IPS-18a (cell line): ENCODE data around the gene ZNF768.
"Not testable (repeated sequence)": the region's sequence is repeated elsewhere in the genome, so short reads cannot be mapped to it uniquely, and the experiment has no call there.

ENCODE experiments used
- H3K27ac ChIP-seq: one replicate; pipeline ENCODE4 v1.5.1; 2013; ENCODE audit warnings: low read length
- H3K27me3 ChIP-seq: one replicate; pipeline ENCODE4 v1.6.1; 2013; ENCODE audit warnings: mild to moderate bottlenecking, low read length; ENCODE audit not compliant: control insufficient read depth, insufficient read depth
- H3K36me3 ChIP-seq: one replicate; pipeline ENCODE4 v1.6.1; 2013; ENCODE audit warnings: low read depth, low read length; ENCODE audit not compliant: control insufficient read depth
- H3K4me1 ChIP-seq: one replicate; pipeline ENCODE4 v1.6.1; 2013; ENCODE audit warnings: low read depth, low read length; ENCODE audit not compliant: control insufficient read depth
- H3K4me3 ChIP-seq: one replicate; pipeline ENCODE4 v1.5.1; 2013; ENCODE audit warnings: low read length
- H3K9ac ChIP-seq: one replicate; pipeline ENCODE4 v1.6.1; 2013; ENCODE audit warnings: mild to moderate bottlenecking, low read length, moderate library complexity
- H3K9me3 ChIP-seq: one replicate; pipeline ENCODE4 v1.6.1; 2013; ENCODE audit warnings: low read depth, low read length; ENCODE audit not compliant: control insufficient read depth

Gene ZNF768

DNA sequence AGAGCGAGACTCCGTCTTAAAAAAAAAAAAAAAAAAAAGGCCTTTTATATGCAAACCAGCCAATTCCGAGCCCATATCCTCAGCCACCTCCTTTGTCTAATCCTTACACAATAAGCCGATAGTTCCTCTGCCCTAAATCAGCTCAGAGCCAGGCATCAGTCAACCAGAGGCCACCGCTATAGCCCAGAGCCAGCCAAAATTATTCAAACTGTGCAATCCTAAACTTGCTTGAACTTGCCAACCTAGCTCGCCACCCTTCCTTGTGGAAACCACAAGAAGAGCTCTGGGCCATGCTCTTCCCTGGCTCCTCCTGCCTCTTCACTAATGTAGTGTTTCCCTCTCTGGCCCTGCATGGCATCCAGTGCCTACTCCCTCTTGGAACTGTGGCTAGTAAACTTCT is 36.2 kb downstream of the ZNF768 start:
- no peaks in the 10 kb centered on the region for H3K9me3 ChIP-seq
- no peaks in the 10 kb centered on the region for H3K36me3 ChIP-seq
- no peak overlapping the region for H3K27ac ChIP-seq
- no peak overlapping the region for H3K9ac ChIP-seq
- H3K27me3 ChIP-seq: no peaks in the 10 kb centered on the region
- no peaks in the 10 kb centered on the region for H3K4me1 ChIP-seq
- H3K4me3 ChIP-seq: no peak overlapping the region

DNA sequence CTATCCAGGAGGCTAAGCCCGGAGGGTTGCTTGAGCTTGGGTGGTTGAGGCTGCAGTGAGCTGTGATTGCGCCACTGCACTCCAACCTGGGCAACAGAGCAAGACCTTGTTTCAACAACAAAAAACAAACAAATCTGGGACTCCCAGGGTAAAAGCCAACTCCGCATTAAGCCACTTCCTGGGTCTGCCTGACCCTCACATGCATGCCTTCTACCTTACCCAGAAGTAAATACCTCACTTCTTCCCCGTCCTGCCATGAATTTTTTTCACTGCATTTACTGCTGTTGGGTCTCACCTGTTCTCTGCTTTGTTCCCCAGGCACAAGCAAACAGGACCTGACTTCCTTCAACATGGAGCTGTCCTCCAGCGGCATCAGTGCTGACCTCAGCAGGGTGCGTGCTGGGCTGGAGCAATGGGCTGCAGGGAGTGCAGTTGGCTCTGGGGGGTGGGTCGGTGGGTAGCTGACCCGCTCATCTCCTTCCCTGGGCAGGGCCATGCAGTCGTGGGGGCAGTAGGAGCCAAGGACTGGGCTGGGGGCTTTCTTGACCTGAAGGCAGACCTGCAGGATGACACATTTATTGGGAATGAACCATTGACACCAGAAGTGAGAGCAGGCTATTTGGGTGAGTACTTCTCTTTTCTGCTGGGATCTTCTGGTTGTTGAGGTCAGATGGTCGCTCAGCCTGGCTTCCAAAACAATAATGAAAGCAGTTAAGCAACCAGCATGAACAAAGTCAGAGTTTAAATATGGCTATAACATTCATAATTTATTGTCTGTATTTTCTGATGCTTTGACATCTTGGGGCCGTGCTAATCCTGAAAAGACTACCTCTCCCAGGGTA is 37.4 kb downstream of the ZNF768 start:
- H3K4me3 ChIP-seq: no peak overlapping the region
- no peak overlapping the region for H3K9ac ChIP-seq
- no peaks in the 10 kb centered on the region for H3K9me3 ChIP-seq
- no peak overlapping the region for H3K27ac ChIP-seq
- no peaks in the 10 kb centered on the region for H3K27me3 ChIP-seq
- H3K4me1 ChIP-seq: no peaks in the 10 kb centered on the region
- no peaks in the 10 kb centered on the region for H3K36me3 ChIP-seq

DNA sequence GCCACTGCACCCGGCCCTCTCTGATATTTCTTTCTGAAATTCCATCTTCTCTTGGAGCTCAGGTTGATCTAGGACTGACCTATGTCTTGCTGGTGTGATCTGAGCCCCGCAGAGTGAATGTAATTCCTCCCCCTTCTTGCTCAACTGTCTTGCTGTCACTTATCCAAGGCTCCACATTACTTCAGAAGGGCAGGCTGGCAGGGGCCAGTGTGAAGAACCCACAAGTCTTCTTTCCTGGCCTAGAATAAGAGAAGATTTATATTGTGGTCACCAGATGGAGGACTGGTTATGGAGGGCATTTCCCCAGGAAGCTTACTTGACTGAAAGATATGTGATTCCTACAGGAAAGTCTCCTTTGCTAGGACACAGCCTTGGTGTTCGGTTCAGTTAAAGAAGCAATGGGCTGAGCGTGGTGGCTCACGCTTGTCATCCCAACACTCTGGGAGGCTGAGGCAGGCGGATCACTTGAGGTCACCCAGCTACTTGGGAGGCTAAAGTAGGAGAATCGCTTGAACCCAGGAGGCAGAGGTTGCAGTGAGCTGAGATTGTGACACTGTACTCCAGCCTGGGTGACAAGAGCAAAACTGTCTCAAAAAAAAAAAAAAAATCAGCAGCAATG is 40.4 kb downstream of the ZNF768 start:
- H3K4me3 ChIP-seq: no peak overlapping the region
- no peak overlapping the region for H3K9ac ChIP-seq
- no peaks in the 10 kb centered on the region for H3K9me3 ChIP-seq
- no peaks in the 10 kb centered on the region for H3K27me3 ChIP-seq
- H3K4me1 ChIP-seq: no peaks in the 10 kb centered on the region
- no peaks in the 10 kb centered on the region for H3K36me3 ChIP-seq
- H3K27ac ChIP-seq: no peak overlapping the region

DNA sequence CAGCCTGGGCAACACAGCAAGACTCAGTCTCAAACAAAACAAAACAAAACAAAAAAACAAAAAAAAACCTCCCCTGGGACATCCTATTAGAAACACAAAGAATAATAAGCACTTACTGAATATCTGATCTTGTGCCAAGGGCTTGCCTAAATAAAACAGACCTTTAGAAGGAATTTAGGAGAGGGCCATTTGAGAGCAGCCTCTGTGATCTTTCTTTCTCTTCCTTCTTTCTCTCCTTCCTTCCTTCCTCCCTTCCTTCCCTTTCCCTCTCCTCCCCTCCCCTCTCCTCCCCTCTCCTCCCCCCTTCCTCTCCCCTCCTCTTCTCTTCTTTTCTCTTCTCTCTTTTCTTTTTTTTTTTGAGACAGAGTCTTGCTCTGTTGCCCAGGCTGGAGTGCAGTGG is 41.5 kb downstream of the ZNF768 start:
- Histone ChIP-seq H3K27ac (no peak overlapping the region), H3K9me3 (no peaks in the 10 kb centered on the region), H3K9ac (no peak overlapping the region), H3K36me3 (no peaks in the 10 kb centered on the region), H3K27me3 (no peaks in the 10 kb centered on the region), H3K4me1 (no peaks in the 10 kb centered on the region), H3K4me3 (no peak overlapping the region)

DNA sequence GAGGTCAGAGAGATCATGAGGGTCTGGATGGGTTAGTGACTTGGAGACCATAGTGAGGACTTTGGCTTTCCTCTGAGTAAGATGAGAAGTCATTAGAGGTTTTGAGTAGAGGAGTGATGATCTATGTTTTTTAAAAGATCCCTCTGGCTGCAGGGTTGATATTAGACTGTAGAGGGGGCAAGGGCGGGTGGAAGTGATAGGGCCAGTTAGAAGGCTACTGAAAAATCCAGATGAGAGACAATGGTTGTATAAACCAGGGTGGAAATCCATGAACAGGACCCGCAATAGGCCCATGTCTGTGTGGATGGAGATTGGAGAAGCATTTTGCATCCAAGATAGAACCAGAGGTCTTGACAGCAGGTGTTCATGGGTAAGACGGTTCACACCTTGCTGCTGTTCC is 44.0 kb downstream of the ZNF768 start:
- no peak overlapping the region for H3K27ac ChIP-seq

DNA sequence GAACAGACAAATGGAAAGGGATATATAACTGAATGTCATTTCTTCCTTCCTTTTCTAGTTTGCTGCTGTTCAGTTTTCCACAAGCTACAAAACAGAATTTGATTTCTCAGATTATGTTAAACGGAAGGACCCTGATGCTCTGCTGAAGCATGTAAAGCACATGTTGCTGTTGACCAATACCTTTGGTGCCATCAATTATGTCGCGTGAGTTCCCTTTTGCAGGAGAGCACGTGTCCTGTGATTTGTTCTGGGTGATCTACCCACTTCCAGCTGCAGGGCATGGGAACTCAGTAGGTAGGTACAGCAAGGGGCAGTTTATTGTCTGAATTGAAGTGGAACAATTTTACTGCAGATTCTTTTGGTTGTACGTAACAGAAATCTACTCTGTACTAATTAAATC is 45.0 kb downstream of the ZNF768 start:
- H3K4me1 ChIP-seq: no peaks in the 10 kb centered on the region
- H3K9ac ChIP-seq: no peak overlapping the region
- H3K36me3 ChIP-seq: no peaks in the 10 kb centered on the region
- no peak overlapping the region for H3K4me3 ChIP-seq
- H3K27ac ChIP-seq: no peak overlapping the region
- no peaks in the 10 kb centered on the region for H3K9me3 ChIP-seq
- H3K27me3 ChIP-seq: no peaks in the 10 kb centered on the region

More for the DNA sequence above, 44.0 kb downstream of the ZNF768 start:
- no peak overlapping the region for H3K4me3 ChIP-seq
- H3K9me3 ChIP-seq: no peaks in the 10 kb centered on the region
- no peak overlapping the region for H3K9ac ChIP-seq
- H3K27me3 ChIP-seq: no peaks in the 10 kb centered on the region
- H3K36me3 ChIP-seq: no peaks in the 10 kb centered on the region
- no peaks in the 10 kb centered on the region for H3K4me1 ChIP-seq

DNA sequence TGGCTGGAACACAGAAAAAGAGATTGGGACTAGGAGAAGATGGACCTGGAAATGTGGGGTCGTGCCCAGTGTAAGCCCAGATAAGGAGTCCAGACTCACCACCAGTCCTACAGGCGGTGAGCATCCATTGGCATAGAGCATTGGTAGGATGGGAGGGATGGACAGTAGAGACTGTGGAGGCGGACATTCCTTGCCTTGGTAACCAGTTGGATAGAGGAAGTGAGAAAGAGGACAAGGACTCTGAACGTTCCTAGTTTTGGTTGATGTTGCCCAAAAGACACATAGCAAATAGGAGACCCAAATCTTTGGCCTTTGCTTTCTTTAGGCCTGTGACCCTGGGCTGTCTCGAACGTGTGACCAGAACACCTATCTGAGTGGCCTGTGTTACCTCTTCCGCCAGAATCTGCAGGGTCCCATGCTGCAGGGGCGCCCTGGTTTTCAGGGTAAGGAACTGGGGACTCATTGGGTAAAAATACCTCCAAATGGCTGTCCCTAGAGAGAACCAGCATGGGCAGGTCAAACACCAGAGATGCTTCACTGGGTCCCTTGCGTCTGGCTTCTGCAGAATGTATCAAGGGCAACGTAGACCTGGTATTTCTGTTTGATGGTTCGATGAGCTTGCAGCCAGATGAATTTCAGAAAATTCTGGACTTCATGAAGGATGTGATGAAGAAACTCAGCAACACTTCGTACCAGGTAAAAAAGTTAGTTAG is 47.4 kb downstream of the ZNF768 start:
- Histone ChIP-seq H3K4me1 (no peaks in the 10 kb centered on the region), H3K27ac (no peak overlapping the region), H3K36me3 (no peaks in the 10 kb centered on the region), H3K9ac (no peak overlapping the region), H3K9me3 (no peaks in the 10 kb centered on the region), H3K4me3 (no peak overlapping the region), H3K27me3 (no peaks in the 10 kb centered on the region)

DNA sequence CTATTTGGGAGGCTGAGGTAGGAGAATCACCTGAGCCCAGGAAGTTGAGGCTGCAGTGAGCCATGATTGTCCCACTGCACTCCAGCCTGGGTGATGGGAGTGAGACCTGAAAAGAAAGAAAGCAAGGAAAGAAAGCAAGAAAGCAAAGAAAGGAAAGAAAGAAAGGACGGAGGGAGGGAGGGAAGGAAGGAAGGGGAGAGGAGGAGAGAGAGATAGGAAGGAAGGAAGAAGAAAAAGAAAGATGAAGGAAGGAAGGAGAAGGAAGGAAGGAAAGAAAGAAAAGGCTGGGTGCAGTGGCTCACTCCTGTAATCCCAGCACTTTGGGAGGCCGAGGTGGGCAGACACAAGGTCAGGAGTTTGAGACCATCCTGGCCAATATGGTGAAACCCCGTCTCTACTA is 48.6 kb downstream of the ZNF768 start:
- H3K4me1 ChIP-seq: not testable (repeated sequence)

DNA sequence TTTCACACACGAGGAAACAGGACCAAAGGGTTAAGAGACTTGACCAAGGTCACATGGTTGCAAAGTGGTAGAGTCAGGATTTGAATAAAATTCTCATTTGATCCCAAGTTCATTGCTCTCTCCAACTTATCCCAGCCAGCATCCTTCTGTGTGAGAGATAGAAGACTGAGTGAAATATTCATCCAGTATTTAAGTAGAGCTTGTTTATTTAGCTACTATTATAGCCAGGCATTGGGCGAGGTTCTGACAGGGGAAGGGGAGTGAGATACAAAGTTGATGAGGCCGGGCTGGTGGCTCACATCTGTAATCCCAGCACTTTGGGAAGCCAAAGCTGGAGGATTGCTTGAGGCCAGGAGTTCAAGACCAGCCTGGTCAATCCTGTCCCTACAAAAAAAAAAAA is 49.4 kb downstream of the ZNF768 start:
- Histone ChIP-seq H3K36me3 (no peaks in the 10 kb centered on the region), H3K9ac (no peak overlapping the region), H3K27ac (no peak overlapping the region), H3K9me3 (no peaks in the 10 kb centered on the region), H3K27me3 (no peaks in the 10 kb centered on the region), H3K4me1 (no peaks in the 10 kb centered on the region), H3K4me3 (no peak overlapping the region)

More for the DNA sequence above, 48.6 kb downstream of the ZNF768 start:
- H3K4me3 ChIP-seq, H3K36me3 ChIP-seq, H3K9ac ChIP-seq, H3K9me3 ChIP-seq, H3K27me3 ChIP-seq, H3K27ac ChIP-seq: not testable (repeated sequence)

DNA sequence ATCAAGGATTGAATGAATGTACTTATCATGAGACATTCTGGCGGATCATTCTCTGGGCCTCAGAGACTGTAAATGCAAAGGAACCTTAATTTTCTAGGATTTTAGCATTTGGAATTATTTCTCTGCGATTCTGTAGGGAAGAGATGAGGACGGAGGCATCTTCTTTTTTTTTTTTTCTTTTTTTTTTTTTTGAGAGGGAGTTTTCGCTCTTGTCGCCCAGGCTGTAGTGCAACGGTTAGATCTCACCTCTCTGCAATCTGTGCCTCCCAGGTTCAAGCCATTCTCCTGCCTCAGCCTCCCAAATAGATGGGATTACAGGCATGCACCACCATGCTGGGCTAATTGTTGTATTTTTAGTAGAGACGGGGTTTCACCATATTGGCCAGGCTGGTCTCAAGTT is 51.7 kb downstream of the ZNF768 start:
- H3K36me3 ChIP-seq: no peaks in the 10 kb centered on the region
- no peaks in the 10 kb centered on the region for H3K27me3 ChIP-seq
- H3K9ac ChIP-seq: no peak overlapping the region
- H3K27ac ChIP-seq: no peak overlapping the region
- H3K4me3 ChIP-seq: no peak overlapping the region
- no peaks in the 10 kb centered on the region for H3K9me3 ChIP-seq
- H3K4me1 ChIP-seq: no peaks in the 10 kb centered on the region

DNA sequence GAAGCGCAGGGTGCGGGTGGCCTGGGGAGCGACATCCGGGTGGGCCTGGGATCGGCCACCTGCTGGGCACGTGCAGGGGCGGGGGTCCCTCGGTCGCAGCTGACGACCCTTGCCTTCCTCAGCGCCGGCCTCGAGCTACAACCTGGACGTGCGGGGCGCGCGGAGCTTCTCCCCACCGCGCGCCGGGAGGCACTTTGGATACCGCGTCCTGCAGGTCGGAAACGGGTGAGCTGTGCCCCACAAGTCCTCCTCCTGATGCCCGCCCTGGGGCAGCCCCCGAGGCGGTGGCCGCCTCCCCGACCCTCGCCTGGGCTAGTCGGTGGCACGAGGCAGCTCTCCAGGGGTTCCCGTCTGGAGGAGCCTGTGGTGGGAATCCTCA is 52.3 kb downstream of the ZNF768 start:
- Histone ChIP-seq H3K4me1 (no peaks in the 10 kb centered on the region), H3K9ac (no peak overlapping the region), H3K9me3 (no peaks in the 10 kb centered on the region), H3K4me3 (no peak overlapping the region), H3K27me3 (no peaks in the 10 kb centered on the region), H3K27ac (no peak overlapping the region), H3K36me3 (no peaks in the 10 kb centered on the region)
